HT1080 (cell line): ENCODE results near the gene FAM76B. TPM values are rescaled to one million over a fixed set of nuclear protein-coding genes. Genes with fewer than 3 reads are reported as not detected.
"Not testable (repeated sequence)": the region's sequence is repeated elsewhere in the genome, so short reads cannot be mapped to it uniquely, and the experiment has no call there.

ENCODE experiments used
- DNase-seq: peaks from one replicate; pipeline ENCODE4 v3.0.0-alpha.2; 2015; ENCODE audit warnings: low read depth
- polyA plus RNA-seq, 2 experiments: library from polyadenylated mRNA; depleted of rRNA; stranded (reverse); fragments of >200 nt; gene quantifications; 2 replicates each; pipeline ENCODE4 v1.2.3, GENCODE V29; 2015
- total RNA-seq: library from RNA; depleted of rRNA; stranded (reverse); fragments of >200 nt; shearing (Covaris generic); gene quantifications from 2 replicates; pipeline ENCODE4 v1.2.3, GENCODE V29; 2014; rRNA removed

FAM76B gene
- 11.9 and 13.2 TPM in 2 replicates for total RNA-seq
- 13.0 and 14.0 TPM in 2 replicates for polyA plus RNA-seq (2015; cell fraction: cytosol; rRNA removed)
- polyA plus RNA-seq (2015; cell fraction: nucleus; rRNA removed) = 89.9 and 90.5 TPM in 2 replicates

- peak; percentile 99 for DNase-seq
Measured at GRCh38 chr11:95789506-95790122, at the start of gene FAM76B. Gene FAM76B, minus strand, starts transcription at chr11:95789782. Its CDS starts 304 bp downstream, at chr11:95789478.

GRCh38 chr11:95835768-95836488 is 46.3 kb upstream of the FAM76B start:
- DNase-seq = peak; percentile 81

GRCh38 chr11:95835351-95835750 is 45.8 kb upstream of the FAM76B start:
- no peak for DNase-seq

- DNase-seq = no peak
Measured at GRCh38 chr11:95833378-95833777, 43.8 kb upstream of the FAM76B start.

GRCh38 chr11:95832763-95833162 is 43.2 kb upstream of the FAM76B start:
- DNase-seq = peak; percentile 41

GRCh38 chr11:95831198-95831883 is 41.8 kb upstream of the FAM76B start:
- peak; percentile 58 for DNase-seq

GRCh38 chr11:95829580-95830259 is 40.1 kb upstream of the FAM76B start:
- DNase-seq = no peak

- no peak for DNase-seq
Measured at GRCh38 chr11:95827696-95828095, 38.1 kb upstream of the FAM76B start.

- DNase-seq = peak; percentile 44
Measured at GRCh38 chr11:95821640-95822039, 32.1 kb upstream of the FAM76B start.

- no peak for DNase-seq
Measured at GRCh38 chr11:95816037-95816436, 26.5 kb upstream of the FAM76B start.

GRCh38 chr11:95811052-95811451 is 21.5 kb upstream of the FAM76B start:
- not testable (repeated sequence) for DNase-seq

- not testable (repeated sequence) for DNase-seq
Measured at GRCh38 chr11:95806464-95806863, 16.9 kb upstream of the FAM76B start.

GRCh38 chr11:95805869-95806268 is 16.3 kb upstream of the FAM76B start:
- DNase-seq = no peak

- no peak for DNase-seq
Measured at GRCh38 chr11:95803973-95804372, 14.4 kb upstream of the FAM76B start.

GRCh38 chr11:95802806-95803205 is 13.2 kb upstream of the FAM76B start:
- no peak for DNase-seq

GRCh38 chr11:95800438-95800837 is 10.9 kb upstream of the FAM76B start:
- DNase-seq = no peak

- no peak for DNase-seq
Measured at GRCh38 chr11:95799546-95799945, 10.0 kb upstream of the FAM76B start.

GRCh38 chr11:95796501-95796900 is 6.9 kb upstream of the FAM76B start:
- DNase-seq = no peak

- no peak for DNase-seq
Measured at GRCh38 chr11:95795627-95796295, 6.2 kb upstream of the FAM76B start.

- DNase-seq = no peak
Measured at GRCh38 chr11:95794086-95794485, 4.5 kb upstream of the FAM76B start.

GRCh38 chr11:95793116-95793515 is 3.5 kb upstream of the FAM76B start:
- DNase-seq = no peak
